GM12892 (cell line): ENCODE results near the gene MYH14.

ENCODE experiments used
- POLR2A ChIP-seq: IDR thresholded peaks from 2 replicates; pipeline ENCODE4 v1.6.1; 2011; ENCODE audit warnings: low read depth, low read length, control low read depth
- POLR2AphosphoS5 ChIP-seq: IDR thresholded peaks from 2 replicates; pipeline ENCODE4 v1.6.1; 2011; ENCODE audit warnings: low read depth, low read length, control low read depth
- TAF1 ChIP-seq: IDR thresholded peaks from 2 replicates; pipeline ENCODE4 v1.6.1; 2011; ENCODE audit warnings: low read depth, mild to moderate bottlenecking, control low read depth, low read length, borderline replicate concordance

GRCh38 chr19:50312967-50313811, 109.8 kb downstream of the MYH14 start:
- no peak for TF ChIP-seq POLR2A
- TF ChIP-seq POLR2AphosphoS5: no peak
- TF ChIP-seq TAF1: no peak
